DMS53 (cell line): ENCODE measurements around the gene EHMT2.
"Not testable (repeated sequence)": the region's sequence is repeated elsewhere in the genome, so short reads cannot be mapped to it uniquely, and the experiment has no call there.

Experiments used
- DNase-seq: peaks from one replicate; lab custom pipeline; 2025; lab: John Stamatoyannopoulos, UW

Gene EHMT2

DNA sequence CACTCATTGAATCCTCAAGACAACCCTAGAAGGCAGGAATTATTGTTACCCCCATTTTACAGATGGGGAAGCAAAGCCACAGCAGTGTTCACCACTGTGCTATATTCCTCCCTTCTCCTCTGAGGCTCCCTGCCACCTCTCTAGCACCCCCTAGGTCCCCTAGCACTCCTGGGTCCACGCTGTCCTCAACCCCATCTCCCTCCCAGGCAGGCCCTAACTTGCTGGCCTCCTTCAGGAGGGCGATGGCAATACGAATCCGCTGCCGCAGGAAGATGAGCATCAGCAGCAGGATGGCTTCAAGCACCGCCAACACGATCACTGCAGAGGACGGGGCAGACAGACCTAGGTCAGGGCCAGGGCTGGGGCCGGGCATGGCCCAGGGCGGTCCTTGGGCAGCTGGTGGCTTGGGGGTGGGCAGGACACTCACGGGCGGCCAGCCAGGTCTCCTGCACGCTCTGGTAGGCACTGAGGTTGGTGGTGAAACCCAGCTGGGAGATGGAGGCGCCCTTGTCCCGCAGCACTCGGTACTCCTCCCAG, 27.0 kb downstream of the EHMT2 start:
- DNase-seq, result no peak

DNA sequence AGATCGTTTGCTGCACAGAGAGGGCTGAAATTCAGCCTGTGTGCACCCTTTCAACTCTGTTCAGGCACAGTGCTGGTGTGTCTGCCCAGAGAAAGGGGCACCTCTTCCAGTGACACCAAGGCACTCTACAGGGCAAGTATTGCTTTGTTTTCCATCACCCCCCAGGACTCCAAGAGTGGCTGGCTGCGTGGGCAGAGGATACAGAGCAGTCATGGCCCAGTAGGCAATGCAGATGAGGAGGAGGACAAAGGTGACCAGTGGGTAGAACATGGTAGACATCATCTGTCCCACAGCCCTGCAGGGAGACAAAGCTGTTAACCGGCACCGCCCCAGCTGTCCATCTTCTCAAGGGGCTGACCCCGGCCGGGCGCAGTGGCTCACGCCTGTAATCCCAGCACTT, 28.2 kb downstream of the EHMT2 start:
- no peak for DNase-seq

DNA sequence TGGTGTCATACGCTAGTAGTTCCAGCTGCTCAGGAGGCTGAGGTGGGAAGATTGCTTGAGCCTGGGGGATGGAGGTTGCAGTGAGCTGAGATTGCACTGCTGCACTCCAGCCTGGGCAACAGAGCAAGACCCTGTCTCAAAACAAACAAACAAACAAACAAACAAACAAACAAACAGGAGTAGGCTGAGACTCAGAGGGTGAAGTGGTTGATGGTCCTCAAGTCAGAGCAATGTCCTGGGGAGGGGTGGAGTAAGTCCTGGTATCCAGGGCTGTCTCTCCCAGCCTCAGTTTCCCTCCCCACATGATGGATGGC, 28.9 kb downstream of the EHMT2 start:
- not testable (repeated sequence) for DNase-seq

DNA sequence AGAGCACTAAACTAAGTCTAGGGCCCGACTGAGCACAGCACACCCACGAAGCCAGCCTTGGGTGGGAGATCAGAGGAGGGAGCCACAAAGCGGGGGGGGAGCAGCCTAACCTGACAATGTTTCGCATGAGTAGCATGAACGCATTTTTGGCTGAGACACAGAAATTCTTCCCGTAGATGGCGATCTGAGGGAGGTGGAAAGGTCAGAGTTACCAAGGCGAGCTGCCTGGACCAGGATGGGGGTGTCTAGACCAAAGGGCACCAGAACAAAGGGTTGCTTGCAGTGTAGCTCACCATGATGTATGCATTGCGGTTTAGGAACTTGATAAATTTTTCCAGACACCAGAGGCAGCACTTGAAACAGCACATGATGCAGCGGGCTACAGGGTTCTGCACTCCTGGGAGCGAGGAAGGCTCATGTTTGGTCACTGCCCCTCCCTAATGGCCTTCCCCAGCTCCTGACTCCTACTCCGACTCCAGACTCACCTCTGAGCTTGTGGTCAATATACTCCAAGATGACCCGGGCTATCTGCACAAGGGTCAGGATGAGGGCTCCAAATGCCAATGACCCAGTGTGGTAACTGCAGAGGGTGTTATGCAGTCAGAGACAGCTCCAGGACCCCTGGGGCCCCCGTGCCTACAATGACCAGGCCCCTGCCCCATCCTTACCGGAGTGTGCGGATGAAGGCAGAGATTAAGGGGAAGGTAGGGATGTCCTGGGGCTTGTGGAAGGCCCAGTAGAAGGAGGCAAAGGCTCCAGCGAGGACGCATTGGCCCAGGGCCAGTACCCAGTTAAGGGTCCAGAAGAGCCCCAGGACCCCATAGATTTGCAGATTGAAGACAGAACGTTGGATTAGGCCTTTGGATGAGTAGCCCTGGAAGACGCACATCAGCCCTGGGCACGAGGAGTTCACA, 32.0 kb downstream of the EHMT2 start:
- no peak for DNase-seq

DNA sequence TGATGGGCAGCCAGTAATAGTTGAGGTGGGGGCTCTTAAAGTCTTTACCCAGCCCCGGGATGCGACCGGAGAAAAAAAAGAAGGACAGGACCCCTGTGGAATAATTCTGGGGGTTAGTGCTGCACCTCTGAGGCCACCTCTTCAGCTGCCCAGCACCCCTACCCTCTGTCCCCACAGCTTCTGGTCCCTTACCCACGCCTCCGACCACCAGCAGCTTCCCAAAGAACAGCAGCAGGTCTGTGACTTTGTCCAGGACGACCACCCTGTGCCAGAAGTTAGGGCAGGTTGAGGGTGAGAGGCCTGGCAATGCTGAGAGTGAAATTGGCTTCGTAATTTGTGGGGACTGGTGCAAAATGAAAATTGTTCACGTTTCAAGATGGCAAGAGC, 32.7 kb downstream of the EHMT2 start:
- DNase-seq, result no peak

DNA sequence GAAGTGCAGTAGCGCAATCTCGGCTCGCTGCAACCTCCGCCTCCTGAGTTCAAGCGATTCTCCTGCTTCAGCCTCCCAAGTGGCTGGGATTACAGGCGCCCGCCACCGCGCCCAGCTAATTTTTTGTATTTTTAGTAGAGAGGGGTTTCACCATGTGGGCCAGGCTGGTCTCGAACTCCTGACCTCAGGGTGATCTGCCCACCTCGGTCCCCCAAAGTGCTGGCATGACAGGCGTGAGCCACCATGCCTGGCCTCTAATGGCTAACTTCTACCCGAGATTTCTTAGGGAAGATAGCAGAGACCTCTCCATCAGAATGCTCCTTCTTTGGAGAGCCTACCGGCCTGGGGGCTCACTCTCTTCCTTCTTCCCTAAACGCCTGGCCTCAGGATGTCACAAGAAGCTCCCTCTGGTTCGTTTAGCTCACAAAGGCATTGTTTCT, 33.4 kb downstream of the EHMT2 start:
- not testable (repeated sequence) for DNase-seq

DNA sequence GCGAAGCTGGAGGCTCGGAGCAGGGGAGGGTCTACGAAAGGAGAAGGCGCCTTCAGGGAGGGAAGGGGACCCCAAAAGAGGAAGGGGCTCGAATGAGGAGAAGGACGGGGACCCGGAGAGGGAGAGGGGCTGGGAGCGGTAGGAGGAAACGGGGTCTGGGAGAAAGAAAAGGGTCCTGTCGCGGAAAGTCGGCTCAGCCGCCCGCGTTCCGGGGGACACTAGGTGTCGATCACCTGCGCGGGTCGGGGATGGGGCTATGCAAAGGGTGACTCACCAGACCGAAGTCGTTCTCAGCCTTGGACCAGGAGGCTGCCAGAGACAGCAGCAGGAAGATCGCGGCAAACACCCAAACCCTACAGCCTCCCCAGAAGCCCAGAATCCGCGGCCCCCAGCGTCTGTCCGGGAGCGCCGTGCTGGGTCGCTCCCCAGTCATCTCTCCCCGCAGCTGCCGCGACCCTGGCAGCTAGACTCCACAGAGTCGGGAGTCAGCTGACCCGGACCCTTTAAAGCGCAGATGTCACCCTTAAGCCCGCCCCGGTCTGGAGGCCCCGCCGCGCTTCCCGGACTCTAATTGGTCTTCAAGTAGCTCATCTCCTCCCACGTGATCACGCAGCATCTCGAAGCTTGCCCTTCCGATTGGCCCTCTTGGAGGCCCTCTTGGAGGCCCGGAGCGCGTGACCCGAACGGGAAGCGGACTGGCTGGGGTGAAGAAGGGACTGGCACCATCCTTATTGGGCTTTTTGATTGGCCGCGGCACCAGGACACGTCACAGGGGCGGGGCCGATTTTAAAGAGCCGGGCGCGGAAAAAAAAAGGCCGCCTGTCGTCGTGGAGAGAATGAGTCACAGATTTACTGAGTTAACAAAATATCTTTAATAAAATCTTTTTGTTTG, 34.9 kb downstream of the EHMT2 start, which contains the start of gene NEU1:
NEU1 (minus strand) TSS at position 478 of the 892 bp plus-strand sequence; CDS start at position 433, 45 bp downstream.
- DNase-seq, result peak; percentile 100

DNA sequence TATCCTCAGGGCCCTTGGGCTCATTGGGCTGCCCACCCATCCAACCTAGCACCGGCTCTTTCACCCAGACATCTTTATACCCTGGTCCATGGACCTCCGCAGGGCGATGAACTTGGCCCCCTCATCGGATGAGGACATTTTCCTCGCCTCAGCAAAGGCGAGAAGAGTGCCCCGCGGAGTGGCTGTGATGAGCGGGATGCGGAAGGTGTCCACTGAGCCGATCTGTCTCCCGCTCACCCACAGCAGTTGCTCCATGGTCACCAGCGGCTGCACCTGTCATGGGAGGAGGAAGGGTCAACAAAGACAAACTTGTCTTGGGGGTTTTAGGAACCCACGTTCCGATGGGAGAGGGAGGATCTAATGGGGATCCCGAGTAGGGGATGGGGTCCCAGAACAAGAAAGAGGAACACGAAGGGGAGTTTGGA, 35.6 kb downstream of the EHMT2 start:
- DNase-seq, result peak; percentile 30

DNA sequence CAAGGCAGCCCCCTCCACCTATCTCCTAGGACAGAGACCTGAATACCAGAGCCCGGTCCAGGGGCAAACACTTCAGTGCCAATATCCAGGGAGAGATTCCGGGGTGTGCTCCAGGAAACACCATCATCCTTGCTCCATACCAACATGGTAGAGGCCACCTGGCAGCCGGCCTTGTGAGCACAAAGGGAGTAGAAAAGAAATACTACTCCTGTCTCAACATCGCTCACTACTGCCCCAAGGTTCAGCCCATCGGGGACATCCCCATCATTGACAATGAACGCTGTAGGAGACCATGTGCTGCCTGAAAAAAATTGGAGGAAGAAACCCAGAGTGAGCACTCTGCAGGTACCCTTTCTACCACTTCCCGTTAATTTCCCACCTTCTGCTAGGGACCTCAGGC, 36.3 kb downstream of the EHMT2 start:
- DNase-seq, result no peak

DNA sequence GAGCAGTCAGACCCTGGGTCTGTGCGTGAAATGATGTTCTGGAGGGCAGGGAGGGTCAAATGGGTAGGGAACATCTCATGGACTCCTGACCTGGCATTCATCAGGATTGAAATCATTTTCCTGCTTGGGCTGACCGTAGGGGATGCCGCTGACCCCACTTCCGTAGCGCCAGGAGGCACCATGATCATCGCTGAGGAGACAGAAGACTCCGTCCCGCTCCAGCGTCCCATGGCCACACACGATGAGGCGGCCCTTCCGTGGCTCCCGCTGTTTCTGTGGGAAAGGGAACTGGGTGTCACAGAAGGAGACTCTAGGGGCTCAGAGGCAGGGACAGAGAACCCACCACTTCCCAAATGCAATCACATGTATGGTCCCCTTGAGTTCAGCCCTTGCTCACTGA, 37.1 kb downstream of the EHMT2 start:
- no peak for DNase-seq

DNA sequence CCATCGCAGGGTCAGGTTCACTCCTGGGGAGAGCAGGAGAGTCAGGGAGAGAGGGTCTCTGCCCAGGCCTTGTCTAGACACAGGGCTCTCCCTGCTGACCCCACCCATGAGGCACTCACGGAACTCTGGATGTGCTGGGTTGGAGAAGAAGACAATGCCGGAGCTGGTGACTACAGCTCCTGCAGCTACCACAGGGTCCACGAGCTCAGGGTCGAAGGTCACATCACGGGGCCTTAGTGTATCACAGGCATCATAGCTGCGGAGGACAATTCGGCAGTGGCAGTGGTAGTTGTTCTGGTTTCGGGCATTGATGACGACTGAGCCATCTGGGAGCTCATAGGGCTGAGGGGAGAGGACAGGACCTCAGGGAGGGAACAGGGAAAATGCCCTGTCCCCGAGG, 37.6 kb downstream of the EHMT2 start:
- DNase-seq, result no peak

DNA sequence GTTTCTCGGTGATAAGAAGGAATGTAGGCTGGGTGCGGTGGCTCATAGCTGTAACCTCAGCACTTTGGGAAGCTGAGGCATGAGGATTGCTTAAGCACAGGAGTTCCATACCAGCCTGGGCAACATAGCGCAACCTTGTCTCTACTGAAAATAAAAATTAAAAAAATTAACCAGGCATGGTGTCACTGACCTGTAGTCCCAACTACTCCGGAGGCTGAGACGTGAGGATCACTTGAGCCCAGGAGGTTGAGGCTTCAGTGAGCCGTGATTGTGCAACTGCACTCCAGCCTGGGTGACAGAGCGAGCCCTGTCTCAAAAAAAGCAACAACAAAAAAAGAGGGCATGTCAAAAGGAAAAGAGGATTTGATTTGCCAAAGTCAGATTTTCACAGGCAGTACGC, 38.8 kb downstream of the EHMT2 start:
- DNase-seq, result no peak

DNA sequence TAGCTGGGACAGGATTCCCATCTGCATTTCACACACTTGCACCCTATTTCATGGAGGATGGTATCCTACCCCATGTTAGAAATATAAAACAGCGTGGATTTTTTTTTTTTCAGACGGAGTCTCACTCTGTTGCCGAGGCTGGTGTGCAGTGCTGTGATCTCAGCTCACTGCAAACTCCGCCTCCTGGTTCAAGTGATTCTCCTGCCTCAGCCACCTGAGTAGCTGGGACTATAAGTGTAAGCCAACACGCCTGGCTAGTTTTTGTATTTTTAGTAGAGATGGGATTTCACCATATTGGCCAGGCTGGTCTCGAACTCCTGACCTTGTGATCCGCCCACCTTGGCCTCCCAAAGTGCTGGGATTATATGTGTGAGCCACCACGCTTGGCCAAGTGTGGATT, 39.7 kb downstream of the EHMT2 start:
- not testable (repeated sequence) for DNase-seq

DNA sequence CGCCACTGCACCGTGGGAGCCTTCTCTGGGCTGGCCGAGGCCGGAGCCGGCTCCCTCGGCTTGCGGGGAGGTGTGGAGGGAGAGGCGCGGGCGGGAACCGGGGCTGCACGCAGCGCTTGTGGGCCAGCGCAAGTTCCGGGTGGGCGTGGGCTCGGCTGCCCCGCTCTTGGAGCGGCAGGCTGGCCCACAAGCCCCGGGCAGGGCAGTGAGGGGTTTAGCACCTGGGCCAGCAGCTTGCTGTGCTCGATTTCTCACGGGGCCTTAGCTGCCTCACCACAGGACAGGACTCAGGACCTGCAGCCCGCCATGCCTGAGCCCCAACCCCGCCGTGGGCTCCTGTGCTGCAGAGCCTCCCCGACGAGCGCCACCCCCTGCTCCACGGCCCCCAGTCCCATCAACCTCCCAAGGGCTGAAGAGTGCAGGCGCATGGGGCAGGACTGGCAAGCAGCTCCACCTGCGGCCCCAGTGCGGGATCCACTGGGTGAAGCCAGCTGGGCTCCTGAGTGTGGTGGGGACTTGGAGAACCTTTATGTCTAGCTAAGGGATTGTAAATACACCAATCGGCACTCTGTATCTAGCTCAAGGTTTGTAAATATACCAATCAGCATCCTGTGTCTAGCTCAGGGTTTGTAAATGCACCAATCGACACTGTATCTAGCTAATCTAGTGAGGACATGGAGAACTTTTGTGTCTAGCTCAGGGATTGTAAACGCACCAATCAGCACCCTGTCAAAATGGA, 45.3 kb downstream of the EHMT2 start:
- peak; percentile 41 for DNase-seq

DNA sequence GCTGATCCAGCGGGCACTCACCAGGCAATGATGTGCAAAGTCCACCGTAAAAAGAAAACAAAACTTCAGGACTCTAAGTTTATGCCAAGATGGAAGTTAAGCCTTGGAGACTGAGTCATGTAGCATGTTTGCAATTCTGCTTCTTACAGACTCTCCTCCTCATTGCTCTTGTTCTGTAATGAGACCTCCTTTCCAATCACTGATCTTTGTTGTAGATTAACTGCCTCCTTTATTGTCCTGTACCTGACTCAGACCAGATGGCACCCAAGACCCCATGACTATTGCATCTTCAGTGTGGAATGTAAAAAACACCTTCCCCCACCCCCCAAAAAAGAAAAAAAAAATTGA, 46.0 kb downstream of the EHMT2 start:
- DNase-seq, result no peak

DNA sequence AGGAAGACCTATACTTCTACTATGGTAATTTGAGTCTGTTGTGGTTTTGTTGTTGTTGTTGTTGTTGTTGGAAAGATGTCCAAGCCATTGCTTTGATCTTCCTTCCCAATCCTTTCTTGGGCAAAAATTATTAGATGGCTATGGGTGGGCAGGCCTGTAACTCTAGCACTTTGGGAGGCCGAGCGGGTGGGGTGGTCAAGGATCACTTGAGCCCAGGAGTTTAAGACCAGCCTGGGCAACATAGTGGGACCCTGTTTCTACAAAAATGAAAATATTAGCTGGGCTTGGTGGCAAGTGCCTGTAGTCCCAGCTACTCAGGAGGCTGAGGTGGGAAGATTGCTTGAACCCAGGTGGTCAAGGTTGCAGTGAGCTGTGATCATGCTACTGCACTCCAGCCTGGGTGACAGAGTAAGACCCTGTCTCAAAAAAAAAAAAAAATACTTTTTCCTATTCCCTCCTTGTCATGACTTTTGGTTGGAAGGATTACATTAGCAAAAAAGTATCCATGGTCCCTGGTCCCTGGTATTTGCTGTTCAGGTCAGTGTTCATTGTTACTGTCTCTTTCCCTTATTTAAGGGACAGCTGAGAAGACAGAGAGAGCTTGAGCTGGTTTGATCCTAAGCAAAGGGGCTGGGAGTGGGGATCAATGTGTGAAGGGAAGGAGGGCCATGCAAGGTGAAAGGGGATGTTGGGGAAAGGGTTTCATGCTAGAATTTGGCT, 46.6 kb downstream of the EHMT2 start:
- DNase-seq, result no peak

DNA sequence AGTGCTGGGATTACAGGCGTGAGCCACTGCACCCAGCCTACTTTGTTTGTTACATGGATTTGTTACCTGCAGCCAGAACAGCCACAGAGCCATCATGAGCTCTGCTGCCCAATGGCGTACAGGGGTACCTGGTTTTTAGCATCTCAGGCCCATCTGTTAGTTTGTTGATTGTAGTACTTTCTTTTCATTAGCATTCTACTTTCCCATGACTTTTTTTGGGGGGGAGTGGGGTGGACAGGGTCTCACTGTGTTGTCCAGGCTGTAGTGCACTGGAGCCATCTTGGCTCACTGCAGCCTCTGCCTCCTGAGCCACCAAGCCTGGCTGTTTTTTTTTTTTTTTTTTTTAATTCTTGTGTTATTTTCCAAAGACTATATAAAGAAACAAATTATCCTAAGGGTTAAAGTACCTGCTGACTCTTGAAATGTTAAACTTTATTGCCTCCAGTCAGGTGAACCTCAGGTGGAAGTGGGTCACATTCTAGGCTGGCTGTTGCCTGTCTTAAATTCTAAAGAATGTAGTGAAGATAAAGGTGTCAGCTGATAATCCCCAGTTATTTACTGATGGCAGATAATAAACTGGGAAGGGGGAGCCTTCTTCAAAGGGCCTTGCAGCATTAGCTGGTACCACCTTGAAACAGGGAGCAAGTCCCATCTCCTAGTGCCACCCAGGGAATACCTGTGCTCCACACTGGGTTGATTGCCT, 50.1 kb downstream of the EHMT2 start:
- no peak for DNase-seq

DNA sequence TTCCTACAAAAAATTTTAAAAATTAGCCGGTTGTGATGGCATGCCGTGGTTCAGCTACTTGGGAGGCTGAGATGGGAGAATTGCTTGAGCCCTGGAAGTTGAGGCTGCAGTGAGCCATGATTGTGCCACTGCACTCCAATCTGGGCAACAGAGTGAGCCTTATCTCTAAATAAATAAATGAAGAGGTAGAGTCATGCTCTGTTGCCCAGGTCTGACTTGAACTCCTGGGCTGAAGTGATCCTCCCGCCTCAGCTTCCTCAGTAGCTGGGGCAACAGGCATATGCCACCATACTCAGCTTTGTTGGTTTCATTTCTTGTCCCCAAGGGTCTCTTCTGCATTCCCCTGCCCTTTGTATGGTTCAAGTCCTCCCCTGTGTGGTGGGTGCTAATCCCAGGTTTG, 53.0 kb downstream of the EHMT2 start:
- DNase-seq, result peak; percentile 45

DNA sequence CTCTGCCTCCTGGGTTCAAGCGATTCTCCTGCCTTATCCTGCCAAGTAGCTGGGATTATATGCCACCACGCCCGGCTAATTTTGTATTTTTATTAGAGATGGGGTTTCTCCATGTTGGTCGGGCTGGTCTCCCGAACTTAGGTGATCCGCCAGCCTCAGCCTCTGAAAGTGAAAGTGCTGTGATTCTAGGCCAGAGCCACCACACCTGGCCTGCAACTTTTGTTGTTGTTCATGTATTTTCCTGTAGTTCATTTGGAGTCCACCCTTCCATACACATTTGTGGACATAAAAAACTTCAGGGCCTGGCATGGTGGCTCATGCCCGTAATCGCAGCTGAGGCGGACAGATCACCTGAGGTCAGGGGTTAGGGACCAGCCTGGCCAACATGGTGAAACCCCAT, 55.4 kb downstream of the EHMT2 start:
- no peak for DNase-seq

DNA sequence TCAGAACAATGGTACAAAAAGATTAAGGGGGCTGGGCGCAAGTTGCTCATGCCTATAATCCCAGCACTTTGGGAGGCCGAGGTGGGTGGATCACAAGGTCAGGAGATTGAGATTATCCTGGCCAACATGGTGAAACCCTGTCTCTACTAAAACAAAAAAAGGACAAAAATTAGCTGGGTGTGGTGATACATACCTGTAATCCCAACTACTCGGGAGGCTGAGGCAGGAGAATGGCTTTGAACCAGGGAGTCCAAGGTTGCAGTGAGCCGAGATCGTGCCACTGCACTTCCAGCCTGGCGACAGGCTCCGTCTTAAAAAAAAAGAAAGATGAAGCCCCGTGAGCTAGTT, 57.7 kb downstream of the EHMT2 start:
- not testable (repeated sequence) for DNase-seq

DNA sequence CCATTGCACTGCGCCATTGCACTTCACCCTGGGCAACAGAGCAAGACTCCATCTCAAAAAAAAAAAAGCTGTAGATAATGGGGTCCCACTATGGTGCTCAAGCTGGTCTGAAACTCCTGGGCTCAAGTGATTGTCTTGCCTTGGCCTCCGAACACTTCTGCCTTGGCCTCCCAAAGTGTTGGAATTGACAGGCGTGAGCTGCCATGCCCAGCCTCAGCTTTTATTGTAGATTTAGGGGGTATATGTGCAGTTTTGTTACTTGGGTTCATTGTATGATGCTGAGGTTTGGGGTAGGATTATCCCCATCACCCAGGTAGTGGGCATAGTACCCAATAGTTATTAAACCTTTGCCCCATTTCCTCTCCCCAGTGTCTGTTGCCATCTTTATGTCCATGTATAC, 58.5 kb downstream of the EHMT2 start:
- no peak for DNase-seq
